Liver (tissue), 9 donors: Measurements from ENCODE around the gene CFAP73. TPM values are rescaled to one million over a fixed set of nuclear protein-coding genes. Genes with fewer than 3 reads are reported as not detected.

Experiments used
- DNase-seq: peaks from one replicate; pipeline ENCODE4 v3.0.0-alpha.2; 2017; ENCODE audit warnings: low spot score
- H3K27ac ChIP-seq, 2 donors: one replicate each; pipeline ENCODE4 v1.7.0; 2013; ENCODE audit warnings: inconsistent platforms in 2 of 2, low read length in 2 of 2, control low read depth in 1 of 2, low read depth in 1 of 2, mild to moderate bottlenecking in 1 of 2
- H3K27me3 ChIP-seq, 4 donors: one replicate each; pipeline versions ENCODE4 v1.6.1 to v1.7.0; 2013; ENCODE audit warnings: low read length in 3 of 4, inconsistent platforms in 1 of 4, mild to moderate bottlenecking in 1 of 4, moderate library complexity in 1 of 4; ENCODE audit not compliant: control insufficient read depth in 4 of 4, insufficient read depth in 4 of 4
- H3K36me3 ChIP-seq, 4 donors: one replicate each; pipeline versions ENCODE4 v1.6.1 to v1.7.0; 2013; ENCODE audit warnings: low read length in 3 of 4, mild to moderate bottlenecking in 3 of 4, low read depth in 1 of 4, moderate library complexity in 1 of 4; ENCODE audit not compliant: control insufficient read depth in 4 of 4, insufficient read depth in 3 of 4
- H3K4me1 ChIP-seq, 4 donors: one replicate each; pipeline versions ENCODE4 v1.6.1 to v1.7.0; 2013; ENCODE audit warnings: low read length in 3 of 4, mild to moderate bottlenecking in 3 of 4, moderate library complexity in 1 of 4; ENCODE audit not compliant: control insufficient read depth in 4 of 4, insufficient read depth in 4 of 4
- H3K4me3 ChIP-seq, 3 donors: one replicate each; pipeline versions ENCODE4 v1.6.1 to v1.7.0; 2013; ENCODE audit warnings: low read length in 3 of 3, control low read depth in 1 of 3, low read depth in 1 of 3, mild to moderate bottlenecking in 1 of 3
- H3K9ac ChIP-seq, 2 donors: one replicate each; pipeline ENCODE4 v1.7.0; 2013; ENCODE audit warnings: low read length in 2 of 2, mild to moderate bottlenecking in 2 of 2, moderate library complexity in 2 of 2, control low read depth in 1 of 2, low read depth in 1 of 2
- H3K9me3 ChIP-seq, 4 donors: one replicate each; pipeline versions ENCODE4 v1.6.1 to v1.7.0; 2013; ENCODE audit warnings: low read length in 3 of 4; ENCODE audit not compliant: control insufficient read depth in 4 of 4
- ATF3 ChIP-seq: IDR thresholded peaks from 2 replicates; pipeline ENCODE4 v1.6.1; 2016; ENCODE audit warnings: antibody characterized with exemption
- CTCF ChIP-seq: fragments of 150-350 bp; IDR thresholded peaks from 2 replicates; pipeline ENCODE4 v1.5.1; 2017; ENCODE audit warnings: improper control_type of control experiment, low read depth, low read length; ENCODE audit not compliant: missing input control
- EGR1 ChIP-seq, 2 donors: IDR thresholded peaks; 2 replicates each; pipeline ENCODE4 v1.6.1; 2016 to 2018; ENCODE audit warnings: antibody characterized with exemption in 2 of 2, low read depth in 2 of 2
- FOXA1 ChIP-seq: IDR thresholded peaks from 2 replicates; pipeline ENCODE4 v1.6.1; 2016; ENCODE audit warnings: antibody characterized with exemption
- FOXA2 ChIP-seq: IDR thresholded peaks from 2 replicates; pipeline ENCODE4 v1.6.1; 2016; ENCODE audit warnings: antibody characterized with exemption
- GABPA ChIP-seq, 2 donors: IDR thresholded peaks in 1 of 2; conservative IDR thresholded peaks in 1 of 2; 2 replicates each; pipeline ENCODE4 v1.6.1; 2016; ENCODE audit warnings: antibody characterized with exemption in 2 of 2, mild to moderate bottlenecking in 1 of 2, moderate library complexity in 1 of 2
- HNF4A ChIP-seq, 2 donors: conservative IDR thresholded peaks; 2 replicates each; pipeline ENCODE4 v1.6.1; 2016; ENCODE audit warnings: antibody characterized with exemption in 2 of 2, mild to moderate bottlenecking in 2 of 2
- HNF4G ChIP-seq: IDR thresholded peaks from 2 replicates; pipeline ENCODE4 v1.6.1; 2016; ENCODE audit warnings: antibody characterized with exemption
- JUND ChIP-seq, 2 donors: IDR thresholded peaks; 2 replicates each; pipeline ENCODE4 v1.6.1; 2016; ENCODE audit warnings: antibody characterized with exemption in 2 of 2
- MAX ChIP-seq: IDR thresholded peaks from 2 replicates; pipeline ENCODE4 v1.6.1; 2016; ENCODE audit warnings: antibody characterized with exemption
- NR2F2 ChIP-seq: IDR thresholded peaks from 2 replicates; pipeline ENCODE4 v1.6.1; 2016; ENCODE audit warnings: antibody characterized with exemption
- RAD21 ChIP-seq, 2 donors: IDR thresholded peaks; 2 replicates each; pipeline ENCODE4 v1.6.1; 2016; ENCODE audit warnings: antibody characterized with exemption in 2 of 2, mild to moderate bottlenecking in 2 of 2
- RXRA ChIP-seq, 2 donors: IDR thresholded peaks; 2 replicates each; pipeline ENCODE4 v1.6.1; 2017 to 2018; ENCODE audit warnings: antibody characterized with exemption in 2 of 2, mild to moderate bottlenecking in 1 of 2
- SP1 ChIP-seq: IDR thresholded peaks from 2 replicates; pipeline ENCODE4 v1.6.1; 2018; ENCODE audit warnings: antibody characterized with exemption, mild to moderate bottlenecking
- TAF1 ChIP-seq: conservative IDR thresholded peaks from 2 replicates; pipeline ENCODE4 v1.6.1; 2016; ENCODE audit warnings: antibody characterized with exemption, mild to moderate bottlenecking
- YY1 ChIP-seq: IDR thresholded peaks from 2 replicates; pipeline ENCODE4 v1.6.1; 2016; ENCODE audit warnings: antibody characterized with exemption, mild to moderate bottlenecking
- WGBS: extraction: QIAGEN DNeasy Blood & Tissue Kit; methylation state at CpG from one replicate; pipeline ENCODE4 v1.1.7; 2013; 5-methylcytosine and 5-hydroxymethylcytosine counted together
- polyA plus RNA-seq, 2 donors: library from polyadenylated mRNA; stranded (reverse) in 1 of 2; unstranded in 1 of 2; fragments of 200-250 nt in 1 of 2; fragments of >200 nt in 1 of 2; fragmentation: Nextera tagmentation in 1 of 2; extraction: Ambion mirVana in 1 of 2; gene quantifications; one replicate each; pipeline versions ENCODE4 v1.2.1 to v1.2.3, GENCODE V29; 2013 to 2015
- total RNA-seq, 2 donors: library from RNA; depleted of rRNA; stranded (reverse); fragments of >200 nt; gene quantifications; one replicate each; pipeline ENCODE4 v1.2.3, GENCODE V29; 2014
- TF ChIP-seq, protein P1 (sequence below): IDR thresholded peaks from 2 replicates; pipeline ENCODE4 v1.6.1; 2016; ENCODE audit warnings: antibody characterized with exemption
- TF ChIP-seq, protein P2 (sequence below): IDR thresholded peaks from 2 replicates; pipeline ENCODE4 v1.6.1; 2016; ENCODE audit warnings: antibody characterized with exemption, mild to moderate bottlenecking
- donor health status: healthy.
- donor health status: healthy.
- donor health status: healthy.
- donor health status: healthy.
- donor health status: healthy.

CFAP73 gene
- total and polyA plus RNA-seq, 4 donors = 0.18 to 0.19 TPM; not detected in 2

GRCh38 chr12:113137861-113138783 lies 11.4 kb upstream of the CFAP73 start:
- no peak overlapping the region for H3K9ac ChIP-seq
- WGBS = 86% methylated on average over 12 of the region's 12 CpGs
- no peak for DNase-seq
- H3K9me3 ChIP-seq = no peaks in the 10 kb centered on the region
- peaks cover 0 to 4% (median 3%) of the 10 kb centered on the region in 4 donors for H3K4me1 ChIP-seq
- no peak overlapping the region for H3K27ac ChIP-seq
- TF ChIP-seq, protein P1, sequence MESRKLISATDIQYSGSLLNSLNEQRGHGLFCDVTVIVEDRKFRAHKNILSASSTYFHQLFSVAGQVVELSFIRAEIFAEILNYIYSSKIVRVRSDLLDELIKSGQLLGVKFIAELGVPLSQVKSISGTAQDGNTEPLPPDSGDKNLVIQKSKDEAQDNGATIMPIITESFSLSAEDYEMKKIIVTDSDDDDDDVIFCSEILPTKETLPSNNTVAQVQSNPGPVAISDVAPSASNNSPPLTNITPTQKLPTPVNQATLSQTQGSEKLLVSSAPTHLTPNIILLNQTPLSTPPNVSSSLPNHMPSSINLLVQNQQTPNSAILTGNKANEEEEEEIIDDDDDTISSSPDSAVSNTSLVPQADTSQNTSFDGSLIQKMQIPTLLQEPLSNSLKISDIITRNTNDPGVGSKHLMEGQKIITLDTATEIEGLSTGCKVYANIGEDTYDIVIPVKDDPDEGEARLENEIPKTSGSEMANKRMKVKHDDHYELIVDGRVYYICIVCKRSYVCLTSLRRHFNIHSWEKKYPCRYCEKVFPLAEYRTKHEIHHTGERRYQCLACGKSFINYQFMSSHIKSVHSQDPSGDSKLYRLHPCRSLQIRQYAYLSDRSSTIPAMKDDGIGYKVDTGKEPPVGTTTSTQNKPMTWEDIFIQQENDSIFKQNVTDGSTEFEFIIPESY = no peak
- no peak for TF ChIP-seq HNF4G
- TF ChIP-seq RXRA (IDR thresholded peaks at IDR 0.05) = no peak
- TF ChIP-seq ATF3 = no peak
- no peak for TF ChIP-seq RAD21 (IDR thresholded peaks at IDR 0.05)
- TF ChIP-seq CTCF = no peak
- TF ChIP-seq MAX = no peak
- TF ChIP-seq JUND (IDR thresholded peaks at IDR 0.05) = no peak
- TF ChIP-seq FOXA1 = no peak
- TF ChIP-seq SP1 = no peak
- no peak for TF ChIP-seq HNF4A (conservative IDR thresholded peaks at IDR 0.05)
- no peak for TF ChIP-seq TAF1
- TF ChIP-seq FOXA2 = no peak
- no peak for TF ChIP-seq YY1
- TF ChIP-seq NR2F2 = no peak
- TF ChIP-seq EGR1 (IDR thresholded peaks at IDR 0.05; ENCODE audit: low read depth in 2 of 2) = no peak
- no peak for TF ChIP-seq GABPA (IDR thresholded peaks at IDR 0.05 in 1 of 2, conservative IDR thresholded peaks at IDR 0.05 in 1 of 2)
- TF ChIP-seq, protein P2, sequence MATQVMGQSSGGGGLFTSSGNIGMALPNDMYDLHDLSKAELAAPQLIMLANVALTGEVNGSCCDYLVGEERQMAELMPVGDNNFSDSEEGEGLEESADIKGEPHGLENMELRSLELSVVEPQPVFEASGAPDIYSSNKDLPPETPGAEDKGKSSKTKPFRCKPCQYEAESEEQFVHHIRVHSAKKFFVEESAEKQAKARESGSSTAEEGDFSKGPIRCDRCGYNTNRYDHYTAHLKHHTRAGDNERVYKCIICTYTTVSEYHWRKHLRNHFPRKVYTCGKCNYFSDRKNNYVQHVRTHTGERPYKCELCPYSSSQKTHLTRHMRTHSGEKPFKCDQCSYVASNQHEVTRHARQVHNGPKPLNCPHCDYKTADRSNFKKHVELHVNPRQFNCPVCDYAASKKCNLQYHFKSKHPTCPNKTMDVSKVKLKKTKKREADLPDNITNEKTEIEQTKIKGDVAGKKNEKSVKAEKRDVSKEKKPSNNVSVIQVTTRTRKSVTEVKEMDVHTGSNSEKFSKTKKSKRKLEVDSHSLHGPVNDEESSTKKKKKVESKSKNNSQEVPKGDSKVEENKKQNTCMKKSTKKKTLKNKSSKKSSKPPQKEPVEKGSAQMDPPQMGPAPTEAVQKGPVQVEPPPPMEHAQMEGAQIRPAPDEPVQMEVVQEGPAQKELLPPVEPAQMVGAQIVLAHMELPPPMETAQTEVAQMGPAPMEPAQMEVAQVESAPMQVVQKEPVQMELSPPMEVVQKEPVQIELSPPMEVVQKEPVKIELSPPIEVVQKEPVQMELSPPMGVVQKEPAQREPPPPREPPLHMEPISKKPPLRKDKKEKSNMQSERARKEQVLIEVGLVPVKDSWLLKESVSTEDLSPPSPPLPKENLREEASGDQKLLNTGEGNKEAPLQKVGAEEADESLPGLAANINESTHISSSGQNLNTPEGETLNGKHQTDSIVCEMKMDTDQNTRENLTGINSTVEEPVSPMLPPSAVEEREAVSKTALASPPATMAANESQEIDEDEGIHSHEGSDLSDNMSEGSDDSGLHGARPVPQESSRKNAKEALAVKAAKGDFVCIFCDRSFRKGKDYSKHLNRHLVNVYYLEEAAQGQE = no peak
- H3K27me3 ChIP-seq = peaks cover 0 to 5% (median 1%) of the 10 kb centered on the region in 4 donors
- no peaks in the 10 kb centered on the region for H3K36me3 ChIP-seq
- H3K4me3 ChIP-seq = no peak overlapping the region
